Heart left ventricle (tissue), 13 donors: ENCODE results near the gene WNT16.

Experiments used
- CTCF ChIP-seq, 12 donors: fragments of 200-600 bp; sonication (generic) in 4 of 12; IDR thresholded peaks; one replicate each; pipeline versions ENCODE4 v1.5.0 to v1.8.0; 2018 to 2022; ENCODE audit warnings: antibody characterized with exemption in 12 of 12, mild to moderate bottlenecking in 5 of 12
- POLR2A ChIP-seq, 2 donors: fragments of 450-650 bp; IDR thresholded peaks; one replicate each; pipeline ENCODE4 v1.6.1; 2017; ENCODE audit warnings: antibody characterized with exemption in 2 of 2, mild to moderate bottlenecking in 2 of 2, moderate library complexity in 2 of 2
- donor health status: ischemic (EF 13 %, LVEDD 7.1; RV severe dilation, severe dysfunction).
- donor health status: DM: no; HTN: yes; CAD: no.
- donor health status: DM: no; HTN: no; CAD: no.
- donor health status: ischemic (EF 25% LVEDD 6.9; RV normal size, moderate dysfunction).
- donor health status: ischemic (EF 25% LVEDD 5.7; RV mildly dilated, moderate dysfunction).
- donor health status: ischemic (EF 35%, LVEDD 5.7; RV mildly dilated, moderate dysfunction).
- donor health status: nonischemic (EF 11% LVEDD 7.7; RV severe dilation, severe dysfunction).
- donor health status: DM: yes; HTN: yes; CAD: no.
- donor health status: PGD.
- donor health status: ischemic (EF 29% LVEDD 5.4; RV normal size, mild dysfunction).
- donor health status: nonischemic (EF 23%, LVEDD 6.1; RV moderate dilation, normal function).

GRCh38 chr7:121297843-121298242 is 31.0 kb upstream of the WNT16 start:
- TF ChIP-seq CTCF (IDR thresholded peaks at IDR 0.05) (no peak), POLR2A (IDR thresholded peaks at IDR 0.05) (no peak)
